NCI-H446 (cell line): ENCODE measurements around the gene PFKP.
"Not testable (repeated sequence)": the region's sequence is repeated elsewhere in the genome, so short reads cannot be mapped to it uniquely, and the experiment has no call there.

Experiments used
- DNase-seq, 2 experiments: peaks; one replicate each; lab custom pipeline; 2025; lab: John Stamatoyannopoulos, UW

Gene PFKP

DNA sequence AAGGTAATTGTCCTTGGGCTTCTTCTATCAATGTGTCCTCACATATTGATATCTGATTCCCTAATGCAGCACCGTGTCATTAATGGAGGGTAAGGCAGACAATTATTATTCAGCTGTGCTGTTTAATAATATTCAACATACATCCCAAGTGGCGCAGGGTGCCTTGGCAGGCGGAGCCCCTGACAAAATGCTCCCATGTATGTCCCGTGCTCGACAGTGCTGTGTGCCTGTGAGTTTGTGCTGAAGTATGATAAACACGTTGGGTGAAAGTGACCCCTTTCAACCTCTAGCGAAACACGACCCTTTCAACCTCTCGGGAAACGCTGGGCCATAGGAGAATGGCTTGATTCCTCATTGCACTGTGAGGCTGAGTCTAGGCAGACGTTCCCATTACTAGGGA lies 31.3 kb downstream of the PFKP start:
- DNase-seq: no peak

DNA sequence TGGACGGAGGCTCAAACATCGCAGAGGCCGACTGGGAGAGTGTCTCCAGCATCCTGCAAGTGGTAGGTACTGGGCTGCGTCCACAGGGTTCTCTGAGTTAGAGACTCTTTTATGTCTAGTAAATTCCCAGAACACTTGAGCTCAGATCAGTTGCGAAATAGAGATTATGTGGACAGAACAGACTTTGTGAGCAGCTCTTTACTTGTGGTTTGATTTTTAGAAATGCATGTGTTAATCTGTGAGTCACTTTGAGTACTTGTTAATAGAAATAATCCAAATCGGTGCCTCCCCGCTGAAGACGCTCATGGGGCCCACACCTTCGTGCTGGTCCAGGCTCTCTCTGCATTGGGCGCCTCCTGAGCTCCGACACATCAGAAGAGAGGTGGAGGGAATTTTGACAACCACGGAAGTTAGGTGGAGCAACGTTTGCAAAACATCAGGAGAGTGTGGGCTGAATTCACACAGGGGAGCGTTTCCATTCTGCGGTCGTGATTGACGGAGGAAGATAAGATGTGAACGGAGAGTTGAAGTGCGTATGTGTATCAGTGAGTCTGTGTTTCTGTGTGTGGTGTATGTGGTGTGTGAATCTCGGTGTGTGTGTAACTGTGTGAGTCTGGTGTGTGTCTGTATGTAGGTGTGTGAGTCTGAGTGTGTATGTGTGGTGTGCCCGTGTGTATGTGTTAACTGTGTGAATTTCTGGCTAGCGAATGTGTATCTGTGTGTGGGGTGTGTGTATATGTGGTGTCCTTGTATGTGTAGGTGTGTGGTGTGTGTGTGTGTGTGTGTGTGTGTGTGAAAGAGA lies 32.1 kb downstream of the PFKP start:
- DNase-seq: no peak

DNA sequence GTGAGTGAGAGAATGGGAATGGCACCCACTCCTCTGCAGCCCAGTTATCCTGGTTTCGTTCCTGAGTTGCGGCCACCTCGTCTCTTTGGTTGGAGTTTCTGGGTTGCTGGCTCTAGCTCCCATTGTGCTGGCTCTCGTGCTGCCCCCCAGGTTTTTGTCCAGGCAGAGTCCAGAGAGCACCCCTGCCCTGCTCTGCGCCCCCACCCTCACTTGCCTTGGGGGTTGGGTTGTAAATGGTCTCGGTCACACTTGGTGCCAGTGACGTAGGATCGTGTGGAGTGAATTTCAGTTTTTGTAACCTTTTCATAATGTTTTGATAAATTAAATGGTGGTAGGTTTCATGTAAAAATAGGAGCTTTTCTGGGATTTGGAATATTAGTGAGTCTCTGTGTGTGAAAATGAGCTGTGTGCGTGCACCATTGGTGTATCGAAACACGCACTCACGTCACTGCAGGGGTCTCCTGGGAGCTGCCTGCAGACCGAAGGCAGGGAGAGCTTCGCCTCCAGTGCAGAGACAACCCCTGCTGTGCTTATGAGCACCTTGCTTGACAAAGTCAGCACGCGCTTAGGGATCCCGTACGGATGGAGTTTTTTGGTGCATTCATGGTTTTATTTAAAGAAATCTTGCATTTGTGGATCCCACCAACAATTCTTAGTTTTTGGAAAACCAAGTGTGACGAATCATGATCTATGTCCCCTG lies 32.9 kb downstream of the PFKP start:
- DNase-seq: no peak

- DNase-seq: no peak
Observed at GRCh38 chr10:3100856-3101640, 33.7 kb downstream of the PFKP start.

DNA sequence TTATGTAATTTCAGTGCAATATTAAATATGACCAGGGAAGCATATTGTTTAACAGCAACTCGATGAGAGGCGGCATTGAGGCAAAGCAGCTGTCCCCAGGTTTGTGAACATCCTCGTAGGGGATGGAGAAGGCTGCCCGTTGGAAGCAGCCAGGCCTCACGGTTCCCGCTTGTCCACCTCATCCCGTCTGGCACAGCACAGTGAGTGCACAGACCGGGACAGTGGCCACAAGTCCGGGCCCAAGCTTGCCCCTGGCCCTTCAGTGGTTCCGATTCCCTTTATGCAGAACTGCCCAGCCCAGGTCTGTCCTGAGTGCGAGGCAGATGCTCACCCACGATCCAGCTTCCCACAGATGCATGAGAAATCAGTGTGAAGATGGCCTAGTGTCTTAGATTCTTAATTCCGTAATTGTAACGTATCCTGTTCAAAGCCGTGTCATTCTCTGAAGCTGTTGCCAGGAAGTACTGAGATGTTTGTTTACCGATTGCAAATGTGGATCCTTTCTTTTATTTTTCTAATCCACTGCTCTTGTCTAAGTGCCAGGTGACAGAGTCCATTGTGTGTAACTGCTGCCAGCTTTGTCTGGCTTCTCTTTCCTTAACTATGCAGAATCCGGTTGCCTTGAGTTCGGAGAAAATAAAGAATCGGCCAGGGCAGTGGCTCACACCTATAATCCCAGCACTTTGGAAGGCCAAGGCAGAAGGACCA lies 35.5 kb downstream of the PFKP start:
- no peak for DNase-seq

DNA sequence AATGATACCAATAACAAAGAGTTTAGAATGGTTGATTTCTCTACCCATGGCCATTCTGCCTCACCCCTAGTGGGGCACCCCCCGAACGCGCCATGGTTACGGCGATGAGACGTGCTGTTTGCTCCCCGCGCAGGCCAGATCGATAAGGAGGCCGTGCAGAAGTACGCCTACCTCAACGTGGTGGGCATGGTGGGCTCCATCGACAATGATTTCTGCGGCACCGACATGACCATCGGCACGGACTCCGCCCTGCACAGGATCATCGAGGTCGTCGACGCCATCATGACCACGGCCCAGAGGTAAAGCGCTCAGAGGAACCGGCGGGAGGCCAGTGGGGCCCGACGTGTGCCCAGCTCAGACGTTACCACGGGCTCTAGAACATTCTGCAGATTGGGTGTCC lies 36.3 kb downstream of the PFKP start:
- no peak for DNase-seq

GRCh38 chr10:3104251-3104918 lies 37.0 kb downstream of the PFKP start:
- no peak for DNase-seq

- DNase-seq: no peak
Observed at GRCh38 chr10:3105166-3105565, 37.8 kb downstream of the PFKP start.

GRCh38 chr10:3105905-3106304 lies 38.6 kb downstream of the PFKP start:
- no peak for DNase-seq

DNA sequence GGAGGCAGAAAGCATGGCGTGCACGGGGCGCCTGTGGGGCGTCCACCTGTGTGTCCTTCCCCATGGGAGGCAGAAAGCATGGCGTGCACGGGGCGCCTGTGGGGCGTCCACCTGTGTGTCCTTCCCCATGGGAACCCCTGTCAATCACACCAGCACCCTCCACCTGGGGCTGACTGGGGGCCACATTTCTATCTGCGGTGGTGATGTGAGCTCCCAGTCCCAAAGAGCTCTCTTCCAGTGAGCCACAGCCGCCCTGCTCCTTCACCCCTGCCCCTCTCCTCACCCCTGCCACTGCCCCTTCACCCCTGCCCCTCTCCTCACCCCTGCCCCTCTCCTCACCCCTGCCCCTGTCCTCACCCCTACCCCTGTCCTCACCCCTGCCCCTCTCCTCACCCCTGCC lies 39.0 kb downstream of the PFKP start:
- not testable (repeated sequence) for DNase-seq

- DNase-seq: no peak
Observed at GRCh38 chr10:3106928-3107425, 39.6 kb downstream of the PFKP start.

GRCh38 chr10:3107426-3107961 lies 40.1 kb downstream of the PFKP start:
- no peak for DNase-seq

GRCh38 chr10:3108033-3108432 lies 40.7 kb downstream of the PFKP start:
- DNase-seq: no peak

DNA sequence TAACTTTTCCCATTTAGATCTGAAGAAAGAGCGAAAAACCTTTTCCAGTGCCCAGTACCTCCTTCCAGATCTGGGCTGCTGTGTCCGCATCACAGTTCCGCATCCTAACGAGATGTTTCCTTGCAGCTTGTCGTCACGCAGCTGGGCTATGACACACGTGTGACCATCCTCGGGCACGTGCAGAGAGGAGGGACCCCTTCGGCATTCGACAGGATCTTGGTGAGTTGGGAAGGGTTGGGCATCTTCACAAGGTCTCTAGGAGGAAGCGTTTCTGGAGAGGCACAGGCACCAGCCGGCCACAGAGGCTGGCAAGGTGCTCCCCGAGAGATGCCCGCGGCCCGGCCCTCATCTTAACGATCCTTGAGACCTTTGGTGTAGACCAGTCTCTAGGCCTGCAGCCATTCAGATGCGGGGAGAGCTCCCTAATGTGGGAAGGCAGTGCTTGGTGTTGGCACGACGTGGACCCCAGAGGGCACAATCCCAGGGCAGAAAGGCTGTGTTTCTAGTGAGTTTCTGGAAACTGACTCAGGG lies 41.3 kb downstream of the PFKP start:
- DNase-seq: no peak

DNA sequence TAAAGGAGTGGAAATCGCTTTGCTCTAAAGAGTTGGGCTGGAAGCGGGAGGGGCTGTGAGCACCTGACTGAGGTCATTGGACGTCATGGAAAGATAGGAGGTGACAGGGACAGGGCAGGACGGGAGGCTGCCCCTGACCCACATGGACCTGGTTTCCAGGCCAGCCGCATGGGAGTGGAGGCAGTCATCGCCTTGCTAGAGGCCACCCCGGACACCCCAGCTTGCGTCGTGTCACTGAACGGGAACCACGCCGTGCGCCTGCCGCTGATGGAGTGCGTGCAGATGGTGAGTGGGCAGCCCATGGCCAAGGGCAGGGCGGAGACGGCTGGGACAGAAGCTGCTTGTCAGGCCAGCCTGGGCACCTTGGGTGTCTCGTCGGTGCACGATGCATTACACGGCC lies 41.8 kb downstream of the PFKP start:
- DNase-seq: no peak

DNA sequence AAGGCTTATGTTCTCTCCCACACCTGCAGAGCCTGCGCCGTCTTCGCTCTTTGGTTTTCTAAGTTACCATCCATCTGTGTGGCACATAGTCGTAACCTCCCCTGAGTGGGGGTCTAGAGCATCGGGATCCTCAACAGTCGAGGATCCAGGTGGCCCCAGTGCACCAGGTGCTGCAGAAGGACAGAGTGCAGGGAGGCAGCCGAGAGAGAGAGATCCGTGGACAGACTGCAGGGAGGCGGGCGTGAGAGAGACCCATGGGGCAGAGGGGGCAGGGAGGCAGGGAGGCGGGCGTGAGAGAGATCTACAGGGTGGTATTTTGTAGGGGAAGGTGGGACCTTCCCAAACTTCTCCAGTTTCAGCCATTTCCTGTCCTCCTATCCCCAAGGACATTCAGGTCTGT lies 42.3 kb downstream of the PFKP start:
- DNase-seq: no peak

DNA sequence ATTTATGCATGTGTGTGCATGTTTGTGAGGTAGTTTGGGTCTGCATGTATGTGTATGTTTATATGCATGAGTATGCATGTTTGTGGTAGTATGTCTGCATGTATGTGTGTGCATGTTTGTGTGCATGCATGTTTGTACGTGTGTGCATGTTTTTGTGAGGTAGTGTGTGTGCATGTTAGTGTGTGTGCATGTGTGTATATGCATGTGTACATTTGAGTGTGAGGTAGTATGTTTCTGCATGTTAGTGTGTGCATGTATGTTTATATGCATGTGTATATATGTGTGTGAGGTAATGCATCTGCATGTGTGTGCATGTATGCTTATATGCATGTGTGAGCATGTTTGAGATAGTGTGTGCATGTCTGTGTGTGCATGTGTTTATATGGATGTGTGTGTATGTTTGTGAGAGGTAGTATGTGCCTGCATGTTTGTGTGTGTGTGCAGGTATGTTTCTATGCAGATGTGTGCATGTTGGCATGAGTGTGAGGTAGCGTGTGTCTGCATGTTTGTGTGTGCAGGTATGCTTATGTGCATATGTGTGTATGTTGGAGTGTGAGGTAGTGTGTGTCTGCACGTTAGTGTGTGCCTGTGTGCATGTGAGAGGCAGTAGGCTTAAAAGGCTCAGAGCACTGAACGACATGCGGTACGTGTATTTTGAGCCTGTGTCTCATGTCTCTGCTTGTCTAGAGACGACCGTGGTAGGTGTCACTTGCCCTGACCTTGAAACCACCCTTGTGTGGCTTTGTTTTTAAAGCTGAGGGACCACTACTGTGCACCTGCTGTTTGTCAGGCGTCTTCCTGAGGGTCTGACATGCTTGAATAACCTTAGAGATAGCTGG lies 43.7 kb downstream of the PFKP start:
- no peak for DNase-seq

DNA sequence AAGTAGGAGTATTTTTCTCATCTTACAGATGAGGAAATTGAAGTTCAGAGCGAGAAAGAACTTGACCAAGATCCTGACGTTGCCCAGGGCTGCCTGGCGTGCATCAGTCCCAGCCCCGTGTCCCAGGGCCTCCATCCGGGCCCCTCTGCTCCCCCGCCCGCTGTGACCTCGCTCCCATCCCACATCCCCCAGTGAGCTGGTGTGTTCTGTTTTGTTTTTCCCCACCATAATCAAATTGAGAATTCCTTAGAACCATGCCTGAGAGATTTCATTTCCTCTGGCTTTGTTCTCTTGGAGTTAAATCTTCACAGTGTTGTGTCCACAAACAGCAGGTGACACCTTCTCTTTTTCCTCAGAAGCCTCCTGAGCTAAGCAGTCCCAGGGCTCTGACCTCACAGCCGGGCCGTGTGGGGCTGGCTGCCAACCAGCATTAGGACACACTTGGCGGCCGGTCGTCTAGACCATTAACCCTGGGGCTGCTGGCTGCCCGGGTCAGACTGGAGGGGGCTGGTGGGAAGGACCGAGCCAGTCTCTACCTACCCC lies 44.3 kb downstream of the PFKP start:
- DNase-seq: no peak

GRCh38 chr10:3113343-3113720 lies 46.0 kb downstream of the PFKP start:
- DNase-seq: no peak

DNA sequence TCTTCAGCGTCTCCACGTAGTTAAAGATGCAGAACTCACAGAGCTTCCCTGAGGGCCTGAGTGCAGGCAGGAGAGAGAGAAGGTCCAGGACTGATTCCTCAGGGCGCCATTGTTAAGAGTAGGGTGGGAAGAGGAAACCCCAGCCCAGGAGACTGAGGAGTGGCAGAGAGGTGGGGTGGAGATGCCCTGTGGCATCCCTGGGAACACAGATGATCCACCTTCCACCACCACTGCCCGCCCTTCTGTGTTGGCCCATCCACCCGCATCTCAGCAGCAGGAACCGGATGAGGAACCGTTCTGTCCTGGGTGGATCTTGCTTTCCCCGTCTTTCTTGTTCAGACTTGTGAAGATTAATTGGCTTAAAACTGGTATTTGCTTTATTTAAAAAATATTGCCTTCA lies 48.3 kb downstream of the PFKP start:
- no peak for DNase-seq
